Nephron (organoid): ENCODE results near the gene SFRP2.

Experiments
- H3K27ac Mint-ChIP-seq, 3 experiments: 2 replicates each; pipeline ENCODE4 v1.8.0; 2020; ENCODE audit warnings: mixed read lengths in 3 of 3, mild to moderate bottlenecking in 2 of 3, moderate library complexity in 1 of 3
- H3K27me3 Mint-ChIP-seq: 2 replicates; pipeline ENCODE4 v1.8.0; 2021; ENCODE audit warnings: low read depth, mild to moderate bottlenecking, moderate library complexity, mixed read lengths
- H3K36me3 Mint-ChIP-seq: 2 replicates; pipeline ENCODE4 v1.8.0; 2020; ENCODE audit warnings: low read depth, mixed read lengths
- H3K4me1 Mint-ChIP-seq: 2 replicates; pipeline ENCODE4 v1.8.0; 2020; ENCODE audit warnings: mixed read lengths
- H3K4me3 Mint-ChIP-seq, 3 experiments: 2 replicates each; pipeline ENCODE4 v1.8.0; 2020; ENCODE audit warnings: mild to moderate bottlenecking in 3 of 3, mixed read lengths in 3 of 3, moderate library complexity in 2 of 3
- H3K9me3 Mint-ChIP-seq: 2 replicates; pipeline ENCODE4 v1.8.0; 2020; ENCODE audit warnings: mixed read lengths
- TF ChIP-seq, protein P1 (sequence below), 3 experiments: fragments of 200-600 bp; sonication (generic); IDR thresholded peaks; one replicate each; pipeline ENCODE4 v1.5.0; 2021; ENCODE audit warnings: antibody characterized with exemption in 3 of 3; ENCODE audit not compliant: unreplicated experiment in 3 of 3

Gene SFRP2

DNA sequence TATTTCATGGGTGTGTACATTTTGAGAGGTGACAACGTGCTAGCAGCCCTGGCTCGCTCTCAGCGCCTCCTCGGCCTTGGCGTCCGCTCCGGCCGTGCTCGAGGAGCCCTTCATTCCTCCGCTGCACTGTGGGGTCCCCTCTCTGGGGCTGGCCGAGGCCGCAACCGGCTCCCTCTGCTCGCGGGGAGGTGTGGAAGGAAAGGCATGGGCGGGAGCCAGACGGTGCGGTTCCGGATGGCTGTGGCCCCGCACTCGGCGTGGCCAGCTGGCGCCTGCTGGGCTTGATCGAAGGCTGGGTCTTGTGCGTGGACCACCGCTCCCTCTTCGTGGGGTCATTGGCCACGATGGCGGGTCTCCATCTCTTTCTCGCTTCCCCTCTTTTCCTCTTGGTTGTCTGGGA, 17.2 kb upstream of the SFRP2 start:
- H3K9me3 Mint-ChIP-seq: no peaks in the 10 kb centered on the region
- H3K27ac Mint-ChIP-seq: no peak overlapping the region
- peaks cover 18% of the 10 kb centered on the region for H3K4me1 Mint-ChIP-seq
- H3K4me3 Mint-ChIP-seq: no peak overlapping the region
- no peaks in the 10 kb centered on the region for H3K27me3 Mint-ChIP-seq
- H3K36me3 Mint-ChIP-seq: no peaks in the 10 kb centered on the region
- TF ChIP-seq, protein P1, sequence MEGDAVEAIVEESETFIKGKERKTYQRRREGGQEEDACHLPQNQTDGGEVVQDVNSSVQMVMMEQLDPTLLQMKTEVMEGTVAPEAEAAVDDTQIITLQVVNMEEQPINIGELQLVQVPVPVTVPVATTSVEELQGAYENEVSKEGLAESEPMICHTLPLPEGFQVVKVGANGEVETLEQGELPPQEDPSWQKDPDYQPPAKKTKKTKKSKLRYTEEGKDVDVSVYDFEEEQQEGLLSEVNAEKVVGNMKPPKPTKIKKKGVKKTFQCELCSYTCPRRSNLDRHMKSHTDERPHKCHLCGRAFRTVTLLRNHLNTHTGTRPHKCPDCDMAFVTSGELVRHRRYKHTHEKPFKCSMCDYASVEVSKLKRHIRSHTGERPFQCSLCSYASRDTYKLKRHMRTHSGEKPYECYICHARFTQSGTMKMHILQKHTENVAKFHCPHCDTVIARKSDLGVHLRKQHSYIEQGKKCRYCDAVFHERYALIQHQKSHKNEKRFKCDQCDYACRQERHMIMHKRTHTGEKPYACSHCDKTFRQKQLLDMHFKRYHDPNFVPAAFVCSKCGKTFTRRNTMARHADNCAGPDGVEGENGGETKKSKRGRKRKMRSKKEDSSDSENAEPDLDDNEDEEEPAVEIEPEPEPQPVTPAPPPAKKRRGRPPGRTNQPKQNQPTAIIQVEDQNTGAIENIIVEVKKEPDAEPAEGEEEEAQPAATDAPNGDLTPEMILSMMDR (IDR thresholded peaks at IDR 0.05; ENCODE audit: unreplicated experiment in 3 of 3): no peak

DNA sequence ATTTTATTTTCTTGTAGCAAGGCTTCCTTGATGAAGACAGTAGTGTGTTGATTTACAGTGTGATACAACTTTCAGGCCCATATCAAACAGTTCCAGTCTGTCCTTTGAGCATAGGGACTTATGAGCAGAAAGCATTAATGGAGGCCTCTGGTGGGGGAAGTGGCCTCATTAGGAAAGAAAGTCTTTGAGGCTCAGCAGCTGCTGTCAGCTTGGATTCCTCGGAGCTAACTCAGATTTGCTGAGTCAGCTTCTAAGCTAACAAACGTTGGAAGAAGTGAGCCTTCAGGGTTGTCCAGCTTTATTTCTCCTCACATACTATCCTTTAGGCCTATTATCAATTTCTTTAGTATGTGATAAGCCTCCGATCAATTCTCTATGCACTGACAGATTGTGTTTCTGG, 15.8 kb upstream of the SFRP2 start:
- Mint-ChIP-seq H3K27me3 (no peaks in the 10 kb centered on the region), H3K4me1 (peaks cover 24% of the 10 kb centered on the region), H3K27ac (peak overlapping the region; percentile 81 to 91 (median 88)), H3K9me3 (no peaks in the 10 kb centered on the region), H3K4me3 (no peak overlapping the region), H3K36me3 (no peaks in the 10 kb centered on the region)
- TF ChIP-seq, protein P1 (IDR thresholded peaks at IDR 0.05; ENCODE audit: unreplicated experiment in 3 of 3): no peak

DNA sequence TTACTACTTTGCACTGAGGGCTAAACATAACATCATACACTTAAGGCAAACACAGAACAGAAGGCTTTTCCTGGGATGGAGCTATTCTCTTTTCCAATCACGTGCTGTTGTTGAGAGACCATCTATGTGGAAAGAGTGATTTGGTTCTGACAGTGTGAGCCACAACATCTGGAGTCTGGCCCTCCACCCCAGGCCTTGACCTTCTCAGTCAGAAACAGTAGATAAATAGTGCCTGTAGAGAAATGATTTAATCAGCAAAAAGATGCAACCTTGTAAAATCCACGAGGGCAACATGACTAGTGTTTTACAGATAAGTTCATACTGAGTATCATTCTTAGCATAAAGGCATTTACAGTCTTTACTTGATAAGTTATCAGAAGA, 10.8 kb upstream of the SFRP2 start:
- H3K4me3 Mint-ChIP-seq: peak overlapping the region in 1 of 3 experiments; percentile 24
- TF ChIP-seq, protein P1 (IDR thresholded peaks at IDR 0.05; ENCODE audit: unreplicated experiment in 3 of 3): no peak
- H3K27me3 Mint-ChIP-seq: peaks cover 7% of the 10 kb centered on the region
- no peaks in the 10 kb centered on the region for H3K9me3 Mint-ChIP-seq
- no peaks in the 10 kb centered on the region for H3K36me3 Mint-ChIP-seq
- H3K4me1 Mint-ChIP-seq: peaks cover 61% of the 10 kb centered on the region
- peak overlapping the region; percentile 65 to 94 (median 84) for H3K27ac Mint-ChIP-seq

DNA sequence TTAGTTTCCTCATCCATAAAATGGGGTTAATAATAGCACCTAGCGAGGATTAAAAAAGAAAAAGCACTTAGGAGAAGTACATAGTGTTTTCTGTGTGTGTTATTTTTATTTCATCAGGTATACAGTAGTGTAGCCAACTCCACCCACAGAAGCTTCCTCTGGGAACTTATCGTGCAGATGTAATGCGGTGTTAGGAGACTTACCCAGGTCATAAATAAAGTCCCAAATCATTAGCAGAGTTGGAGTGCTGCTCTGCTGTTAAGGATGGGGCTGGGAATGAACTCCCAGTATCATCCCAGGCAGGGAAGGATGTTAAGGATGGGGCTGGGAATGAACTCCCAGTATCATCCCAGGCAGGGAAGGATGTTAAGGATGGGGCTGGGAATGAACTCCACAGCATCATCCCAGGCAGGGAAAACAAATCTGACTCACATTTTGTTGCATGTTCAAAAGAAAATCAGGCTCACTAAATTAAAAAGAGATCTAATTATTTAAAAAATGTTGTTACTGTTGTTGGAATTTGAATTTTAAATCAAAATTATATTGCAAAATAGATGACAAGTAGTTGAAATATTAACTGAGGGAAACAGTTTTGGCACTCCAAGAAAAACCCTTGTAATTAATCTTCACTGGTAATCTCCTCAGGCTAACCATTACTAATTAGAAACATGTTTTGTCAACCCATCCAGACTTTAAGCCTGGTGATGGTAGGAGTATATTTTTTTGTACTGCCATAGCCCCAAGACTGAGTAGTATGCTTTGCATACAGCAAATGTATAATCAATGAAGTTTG, 10.2 kb upstream of the SFRP2 start:
- H3K36me3 Mint-ChIP-seq: no peaks in the 10 kb centered on the region
- H3K27me3 Mint-ChIP-seq: peaks cover 13% of the 10 kb centered on the region
- TF ChIP-seq, protein P1 (IDR thresholded peaks at IDR 0.05; ENCODE audit: unreplicated experiment in 3 of 3): no peak
- peaks cover 61% of the 10 kb centered on the region for H3K4me1 Mint-ChIP-seq
- no peaks in the 10 kb centered on the region for H3K9me3 Mint-ChIP-seq
- H3K27ac Mint-ChIP-seq: peak overlapping the region; percentile 65 to 94 (median 84)
- H3K4me3 Mint-ChIP-seq: peak overlapping the region in 1 of 3 experiments; percentile 24

DNA sequence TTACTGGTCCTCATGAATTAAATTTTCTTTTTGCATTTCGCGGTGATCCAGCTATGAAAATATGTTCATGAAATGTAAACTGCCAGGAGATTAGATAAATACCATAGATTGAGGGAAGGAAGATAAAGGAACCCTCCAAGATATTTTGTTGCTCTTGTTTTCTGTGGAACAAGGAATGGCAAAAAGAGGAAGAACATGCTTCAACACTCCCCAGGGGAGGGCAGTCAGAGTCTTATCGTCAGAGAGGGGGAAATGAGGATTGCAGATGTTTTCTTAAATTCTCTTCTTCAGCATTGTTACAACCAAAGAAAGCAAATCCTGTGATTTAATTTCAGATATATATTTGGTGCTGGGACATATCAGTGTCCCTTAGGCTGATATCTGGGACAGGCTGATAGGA, 9.5 kb upstream of the SFRP2 start:
- Mint-ChIP-seq H3K9me3 (no peaks in the 10 kb centered on the region), H3K4me3 (peak overlapping the region in 1 of 3 experiments; percentile 4), H3K27ac (peak overlapping the region; percentile 65 to 84 (median 75)), H3K36me3 (no peaks in the 10 kb centered on the region), H3K4me1 (peaks cover 66% of the 10 kb centered on the region), H3K27me3 (peaks cover 18% of the 10 kb centered on the region)
- TF ChIP-seq, protein P1 (IDR thresholded peaks at IDR 0.05; ENCODE audit: unreplicated experiment in 3 of 3): no peak

DNA sequence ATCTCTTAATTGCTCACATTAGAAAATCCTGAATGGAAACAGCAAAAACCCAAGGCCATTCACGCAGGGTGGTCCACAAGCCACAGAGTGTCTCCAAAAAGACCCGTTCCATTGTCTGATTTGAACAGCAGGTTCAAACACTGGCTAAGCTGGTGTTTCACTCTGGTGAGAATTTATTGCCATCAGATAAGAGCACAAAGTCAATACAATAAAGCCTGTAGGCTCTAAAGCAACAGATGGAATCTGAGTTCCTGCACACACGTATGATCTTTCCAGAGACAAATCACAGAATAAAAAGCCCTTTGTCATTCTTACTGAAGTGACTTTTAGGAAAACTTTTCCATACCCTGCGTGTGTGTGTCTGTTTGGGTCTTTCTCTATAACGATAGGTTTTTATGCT, 5.1 kb upstream of the SFRP2 start:
- Mint-ChIP-seq H3K4me1 (peaks cover 88% of the 10 kb centered on the region), H3K36me3 (no peaks in the 10 kb centered on the region), H3K27me3 (peaks cover 61% of the 10 kb centered on the region), H3K27ac (peak overlapping the region; percentile 1 to 90 (median 84)), H3K4me3 (peak overlapping the region; percentile 18 to 89 (median 85)), H3K9me3 (no peaks in the 10 kb centered on the region)
- TF ChIP-seq, protein P1 (IDR thresholded peaks at IDR 0.05; ENCODE audit: unreplicated experiment in 3 of 3): no peak
